B cell (primary cell): Measurements from ENCODE around the gene TMEM86B.

Experiments used
- EZH2 ChIP-seq: IDR thresholded peaks from 2 replicates; pipeline ENCODE4 v1.6.1; 2012; ENCODE audit warnings: borderline replicate concordance, low read depth, mild to moderate bottlenecking, moderate library complexity, low read length; ENCODE audit not compliant: insufficient read depth, poor library complexity, severe bottlenecking
- TF ChIP-seq, protein P1 (sequence below): fragments of 200-600 bp; IDR thresholded peaks from one replicate; pipeline ENCODE4 v1.8.0; 2022; ENCODE audit warnings: antibody characterized with exemption, mild to moderate bottlenecking

DNA sequence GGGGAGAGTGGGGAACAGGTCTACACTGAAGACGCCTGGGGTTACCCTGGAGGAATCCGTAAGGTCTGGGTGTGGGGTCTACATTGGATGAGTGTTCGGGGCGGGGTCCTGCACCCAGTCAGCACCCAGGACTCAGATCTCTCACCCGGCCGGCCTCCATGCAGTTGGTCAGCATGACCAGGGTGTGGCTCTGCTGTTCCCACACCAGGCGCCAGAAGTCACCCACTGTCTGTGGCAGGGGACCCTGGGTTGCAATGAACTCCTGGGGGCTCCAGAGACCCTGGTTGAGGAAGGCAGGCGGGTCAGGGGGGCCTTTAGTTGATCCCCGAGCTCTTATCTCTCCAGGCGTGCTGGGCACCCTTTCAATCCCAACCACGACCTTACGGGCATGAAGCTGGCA, 42.5 kb downstream of the TMEM86B start:
- TF ChIP-seq, protein P1, sequence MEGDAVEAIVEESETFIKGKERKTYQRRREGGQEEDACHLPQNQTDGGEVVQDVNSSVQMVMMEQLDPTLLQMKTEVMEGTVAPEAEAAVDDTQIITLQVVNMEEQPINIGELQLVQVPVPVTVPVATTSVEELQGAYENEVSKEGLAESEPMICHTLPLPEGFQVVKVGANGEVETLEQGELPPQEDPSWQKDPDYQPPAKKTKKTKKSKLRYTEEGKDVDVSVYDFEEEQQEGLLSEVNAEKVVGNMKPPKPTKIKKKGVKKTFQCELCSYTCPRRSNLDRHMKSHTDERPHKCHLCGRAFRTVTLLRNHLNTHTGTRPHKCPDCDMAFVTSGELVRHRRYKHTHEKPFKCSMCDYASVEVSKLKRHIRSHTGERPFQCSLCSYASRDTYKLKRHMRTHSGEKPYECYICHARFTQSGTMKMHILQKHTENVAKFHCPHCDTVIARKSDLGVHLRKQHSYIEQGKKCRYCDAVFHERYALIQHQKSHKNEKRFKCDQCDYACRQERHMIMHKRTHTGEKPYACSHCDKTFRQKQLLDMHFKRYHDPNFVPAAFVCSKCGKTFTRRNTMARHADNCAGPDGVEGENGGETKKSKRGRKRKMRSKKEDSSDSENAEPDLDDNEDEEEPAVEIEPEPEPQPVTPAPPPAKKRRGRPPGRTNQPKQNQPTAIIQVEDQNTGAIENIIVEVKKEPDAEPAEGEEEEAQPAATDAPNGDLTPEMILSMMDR, result no peak
- no peak for TF ChIP-seq EZH2
